C4-2B (cell line): Measurements from ENCODE around the gene BCL11B.

Source experiments
- ZFX ChIP-seq: fragments of 450-650 bp; IDR thresholded peaks from 2 replicates; pipeline ENCODE4 v1.6.1; 2017
- TF ChIP-seq, protein P1 (sequence below): fragments of 450-650 bp; conservative IDR thresholded peaks from 2 replicates; pipeline ENCODE4 v1.5.1; 2017; ENCODE audit warnings: mild to moderate bottlenecking

DNA sequence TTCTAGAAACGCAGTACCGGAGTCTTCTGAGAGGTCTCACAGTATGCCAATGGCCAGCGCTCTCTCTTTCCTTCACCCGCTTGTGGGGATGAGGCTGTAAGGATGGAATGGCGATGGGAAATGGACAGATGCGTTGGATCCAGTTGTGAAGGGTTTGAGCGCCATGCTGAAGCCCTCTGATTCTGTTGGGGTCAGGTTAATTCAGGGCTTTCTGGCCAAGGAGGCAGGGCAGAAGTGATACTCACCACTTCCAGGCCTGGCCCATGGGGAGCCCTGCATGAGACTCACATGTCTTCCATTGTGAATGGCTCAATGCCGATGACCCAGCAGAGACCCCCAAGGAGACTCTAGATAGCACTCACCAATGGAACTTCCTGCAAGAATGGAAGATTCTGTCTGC lies 114.3 kb downstream of the BCL11B start:
- TF ChIP-seq, protein P1, sequence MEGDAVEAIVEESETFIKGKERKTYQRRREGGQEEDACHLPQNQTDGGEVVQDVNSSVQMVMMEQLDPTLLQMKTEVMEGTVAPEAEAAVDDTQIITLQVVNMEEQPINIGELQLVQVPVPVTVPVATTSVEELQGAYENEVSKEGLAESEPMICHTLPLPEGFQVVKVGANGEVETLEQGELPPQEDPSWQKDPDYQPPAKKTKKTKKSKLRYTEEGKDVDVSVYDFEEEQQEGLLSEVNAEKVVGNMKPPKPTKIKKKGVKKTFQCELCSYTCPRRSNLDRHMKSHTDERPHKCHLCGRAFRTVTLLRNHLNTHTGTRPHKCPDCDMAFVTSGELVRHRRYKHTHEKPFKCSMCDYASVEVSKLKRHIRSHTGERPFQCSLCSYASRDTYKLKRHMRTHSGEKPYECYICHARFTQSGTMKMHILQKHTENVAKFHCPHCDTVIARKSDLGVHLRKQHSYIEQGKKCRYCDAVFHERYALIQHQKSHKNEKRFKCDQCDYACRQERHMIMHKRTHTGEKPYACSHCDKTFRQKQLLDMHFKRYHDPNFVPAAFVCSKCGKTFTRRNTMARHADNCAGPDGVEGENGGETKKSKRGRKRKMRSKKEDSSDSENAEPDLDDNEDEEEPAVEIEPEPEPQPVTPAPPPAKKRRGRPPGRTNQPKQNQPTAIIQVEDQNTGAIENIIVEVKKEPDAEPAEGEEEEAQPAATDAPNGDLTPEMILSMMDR: no peak
- no peak for TF ChIP-seq ZFX
